GM08714 (cell line): ENCODE measurements around the gene PROCR.
"Not testable (repeated sequence)": the region's sequence is repeated elsewhere in the genome, so short reads cannot be mapped to it uniquely, and the experiment has no call there.

Experiments used
- H3K4me3 ChIP-seq: fragments of 200-500 bp; sonication (Bioruptor generic); 2 replicates; pipeline ENCODE4 v1.5.1; 2014; ENCODE audit warnings: mild to moderate bottlenecking, low read length, inconsistent platforms
- ZNF274 ChIP-seq: IDR thresholded peaks from 2 replicates; pipeline ENCODE4 v1.6.1; 2012; ENCODE audit warnings: mild to moderate bottlenecking, low read depth, low read length

The PROCR gene

GRCh38 chr20:35150846-35151579 lies 20.9 kb upstream of the PROCR start:
- no peak for TF ChIP-seq ZNF274
- no peak overlapping the region for H3K4me3 ChIP-seq

GRCh38 chr20:35151736-35152135 lies 20.1 kb upstream of the PROCR start:
- no peak overlapping the region for H3K4me3 ChIP-seq
- TF ChIP-seq ZNF274, result no peak

GRCh38 chr20:35155936-35156335 lies 15.9 kb upstream of the PROCR start:
- no peak overlapping the region for H3K4me3 ChIP-seq
- no peak for TF ChIP-seq ZNF274

GRCh38 chr20:35156978-35157377 lies 14.9 kb upstream of the PROCR start:
- no peak for TF ChIP-seq ZNF274
- no peak overlapping the region for H3K4me3 ChIP-seq

GRCh38 chr20:35160341-35160740 lies 11.5 kb upstream of the PROCR start:
- H3K4me3 ChIP-seq, result not testable (repeated sequence)

- not testable (repeated sequence) for H3K4me3 ChIP-seq
Measured at GRCh38 chr20:35164531-35164930, 7.3 kb upstream of the PROCR start.

- H3K4me3 ChIP-seq, result no peak overlapping the region
Measured at GRCh38 chr20:35165221-35166185, 6.4 kb upstream of the PROCR start.

GRCh38 chr20:35166242-35166830 lies 5.5 kb upstream of the PROCR start:
- no peak for TF ChIP-seq ZNF274
- no peak overlapping the region for H3K4me3 ChIP-seq

More at GRCh38 chr20:35165221-35166185, 6.4 kb upstream of the PROCR start:
- TF ChIP-seq ZNF274, result no peak

- no peak overlapping the region for H3K4me3 ChIP-seq
- TF ChIP-seq ZNF274, result no peak
Measured at GRCh38 chr20:35167787-35168186, 4.1 kb upstream of the PROCR start.

- H3K4me3 ChIP-seq, result not testable (repeated sequence)
Measured at GRCh38 chr20:35168701-35169409, 3.0 kb upstream of the PROCR start.

GRCh38 chr20:35171438-35171752 lies 477 bp upstream of the PROCR start:
- H3K4me3 ChIP-seq, result no peak overlapping the region; the same call in 1 of the 2 replicates
- no peak for TF ChIP-seq ZNF274

- TF ChIP-seq ZNF274, result no peak
- no peak overlapping the region for H3K4me3 ChIP-seq
Measured at GRCh38 chr20:35172434-35172806, 548 bp downstream of the PROCR start.

- no peak overlapping the region for H3K4me3 ChIP-seq
- TF ChIP-seq ZNF274, result no peak
Measured at GRCh38 chr20:35173576-35174192, 1.8 kb downstream of the PROCR start.

- H3K4me3 ChIP-seq, result no peak overlapping the region
- no peak for TF ChIP-seq ZNF274
Measured at GRCh38 chr20:35174458-35175216, 2.8 kb downstream of the PROCR start.
